HepG2 (cell line): ENCODE data around the gene CEP57L1. TPM values are rescaled to one million over a fixed set of nuclear protein-coding genes. Genes with fewer than 3 reads are reported as not detected.

Source experiments
- BRD4 ChIP-seq: sonication (generic); formaldehyde crosslinking; IDR thresholded peaks from 2 replicates; pipeline ENCODE4 v1.4.0; 2020; ENCODE audit warnings: missing genetic modification reagents
- CTCF ChIP-seq: sonication (generic); formaldehyde crosslinking; IDR thresholded peaks from 2 replicates; pipeline ENCODE4 v1.5.0; 2020; ENCODE audit warnings: mild to moderate bottlenecking, missing genetic modification reagents, moderate library complexity
- ELF3 ChIP-seq: IDR thresholded peaks from 2 replicates; pipeline ENCODE4 v1.6.1; 2016; ENCODE audit warnings: missing genetic modification reagents, missing compliant biosample characterization
- KAT2B ChIP-seq: fragments of 150-350 bp; IDR thresholded peaks from 2 replicates; pipeline ENCODE4 v1.6.1; 2014; ENCODE audit warnings: low read depth, low read length, borderline replicate concordance
- MAFK ChIP-seq, 2 experiments: IDR thresholded peaks in 1 of 2; conservative IDR thresholded peaks in 1 of 2; 2 replicates each; pipeline ENCODE4 v1.6.1; 2011; ENCODE audit warnings: improper control_type of control experiment in 2 of 2, low read length in 2 of 2
- MATR3 ChIP-seq: sonication (generic); formaldehyde crosslinking; IDR thresholded peaks from 2 replicates; pipeline ENCODE4 v1.4.0; 2020; ENCODE audit warnings: missing genetic modification reagents
- MIER3 ChIP-seq: IDR thresholded peaks from 2 replicates; pipeline ENCODE4 v1.6.1; 2016; ENCODE audit warnings: missing compliant biosample characterization, borderline replicate concordance
- NONO ChIP-seq, 2 experiments: fragments of 450-650 bp in 1 of 2; sonication (generic) in 1 of 2; formaldehyde crosslinking in 1 of 2; IDR thresholded peaks in 1 of 2; conservative IDR thresholded peaks in 1 of 2; 2 replicates each; pipeline versions ENCODE4 v1.6.1 to v1.8.0; 2017 to 2022; ENCODE audit warnings: mild to moderate bottlenecking in 1 of 2, missing genetic modification reagents in 1 of 2, moderate library complexity in 1 of 2
- PHF5A ChIP-seq: IDR thresholded peaks from one replicate; pipeline ENCODE4 v1.6.1; 2018; ENCODE audit warnings: low read depth, missing genetic modification reagents; ENCODE audit not compliant: unreplicated experiment
- RFXANK ChIP-seq: IDR thresholded peaks from 2 replicates; pipeline ENCODE4 v1.6.1; 2016
- SIN3B ChIP-seq: fragments of 150-350 bp; IDR thresholded peaks from 2 replicates; pipeline ENCODE4 v1.6.1; 2014; ENCODE audit warnings: low read length
- SKI ChIP-seq: fragments of 450-650 bp; IDR thresholded peaks from one replicate; pipeline ENCODE4 v1.6.1; 2018; ENCODE audit warnings: mild to moderate bottlenecking; ENCODE audit not compliant: partially characterized antibody
- SNAI1 ChIP-seq: sonication (generic); formaldehyde crosslinking; IDR thresholded peaks from 2 replicates; pipeline ENCODE4 v1.5.0; 2020; ENCODE audit warnings: mild to moderate bottlenecking, missing genetic modification reagents, borderline replicate concordance
- STAG1 ChIP-seq: sonication (generic); formaldehyde crosslinking; IDR thresholded peaks from 2 replicates; pipeline ENCODE4 v1.4.0; 2020; ENCODE audit warnings: missing genetic modification reagents
- ZFP36 ChIP-seq: fragments of 150-350 bp; IDR thresholded peaks from 2 replicates; pipeline ENCODE4 v1.6.1; 2018; ENCODE audit warnings: borderline replicate concordance, low read length, low read depth; ENCODE audit not compliant: partially characterized antibody
- ZFP36L2 ChIP-seq: sonication (generic); formaldehyde crosslinking; IDR thresholded peaks from 2 replicates; pipeline ENCODE4 v1.4.0; 2020; ENCODE audit warnings: missing genetic modification reagents
- ZNF207 ChIP-seq: fragments of 450-650 bp; IDR thresholded peaks from 2 replicates; pipeline ENCODE4 v1.6.1; 2016; ENCODE audit warnings: antibody characterized with exemption, borderline replicate concordance
- ZNF24 ChIP-seq: fragments of 450-650 bp; IDR thresholded peaks from 2 replicates; pipeline ENCODE4 v1.6.1; 2017; ENCODE audit warnings: antibody characterized with exemption, mild to moderate bottlenecking
- ZNF329 ChIP-seq: sonication (generic); formaldehyde crosslinking; IDR thresholded peaks from 2 replicates; pipeline ENCODE4 v1.9.0; 2021; ENCODE audit warnings: low read depth, mild to moderate bottlenecking, missing genetic modification reagents
- ZNF543 ChIP-seq: sonication (generic); formaldehyde crosslinking; IDR thresholded peaks from 2 replicates; pipeline ENCODE4 v1.4.0; 2020; ENCODE audit warnings: mild to moderate bottlenecking, missing genetic modification reagents
- ZNF773 ChIP-seq: sonication (generic); formaldehyde crosslinking; IDR thresholded peaks from 2 replicates; pipeline ENCODE4 v1.4.0; 2020; ENCODE audit warnings: missing genetic modification reagents, borderline replicate concordance
- ZNF777 ChIP-seq: sonication (generic); formaldehyde crosslinking; IDR thresholded peaks from 2 replicates; pipeline ENCODE4 v1.4.0; 2020; ENCODE audit warnings: missing genetic modification reagents
- polyA plus RNA-seq, 8 experiments: library from polyadenylated mRNA; depleted of rRNA in 3 of 8; stranded (reverse) in 7 of 8; unstranded in 1 of 8; fragments of >200 nt; fragmentation: Illumina TruSeq in 4 of 8; extraction: Trizol in 4 of 8; gene quantifications; 2 replicates each; pipeline versions ENCODE4 v1.2.1 to v1.2.3, GENCODE V29; 2011 to 2016; ENCODE audit warnings: low read depth in 4 of 8, missing spikeins in 1 of 8, mixed read lengths in 1 of 8; ENCODE audit not compliant: insufficient read depth in 1 of 8
- total RNA-seq, 5 experiments: library from RNA; depleted of rRNA; stranded (reverse); fragments of >200 nt; fragmentation: Illumina TruSeq; extraction: Trizol; gene quantifications; 2 replicates each; pipeline ENCODE4 v1.2.3, GENCODE V29; 2016; ENCODE audit warnings: low read depth in 1 of 5
- TF ChIP-seq, protein P1 (sequence below): sonication (generic); formaldehyde crosslinking; IDR thresholded peaks from 2 replicates; pipeline ENCODE4 v1.5.1; 2020; ENCODE audit warnings: mild to moderate bottlenecking, missing genetic modification reagents, moderate library complexity
- TF ChIP-seq, protein P2 (sequence below): sonication (generic); formaldehyde crosslinking; IDR thresholded peaks from 2 replicates; pipeline ENCODE4 v1.4.0; 2020; ENCODE audit warnings: missing genetic modification reagents

Gene CEP57L1
- total and polyA plus RNA-seq, 2 of the 13 experiments (the other 11 are each of a cell fraction or from before 2014, with no cell fraction given): 7.7 to 15.5 TPM

- TF ChIP-seq, protein P1, sequence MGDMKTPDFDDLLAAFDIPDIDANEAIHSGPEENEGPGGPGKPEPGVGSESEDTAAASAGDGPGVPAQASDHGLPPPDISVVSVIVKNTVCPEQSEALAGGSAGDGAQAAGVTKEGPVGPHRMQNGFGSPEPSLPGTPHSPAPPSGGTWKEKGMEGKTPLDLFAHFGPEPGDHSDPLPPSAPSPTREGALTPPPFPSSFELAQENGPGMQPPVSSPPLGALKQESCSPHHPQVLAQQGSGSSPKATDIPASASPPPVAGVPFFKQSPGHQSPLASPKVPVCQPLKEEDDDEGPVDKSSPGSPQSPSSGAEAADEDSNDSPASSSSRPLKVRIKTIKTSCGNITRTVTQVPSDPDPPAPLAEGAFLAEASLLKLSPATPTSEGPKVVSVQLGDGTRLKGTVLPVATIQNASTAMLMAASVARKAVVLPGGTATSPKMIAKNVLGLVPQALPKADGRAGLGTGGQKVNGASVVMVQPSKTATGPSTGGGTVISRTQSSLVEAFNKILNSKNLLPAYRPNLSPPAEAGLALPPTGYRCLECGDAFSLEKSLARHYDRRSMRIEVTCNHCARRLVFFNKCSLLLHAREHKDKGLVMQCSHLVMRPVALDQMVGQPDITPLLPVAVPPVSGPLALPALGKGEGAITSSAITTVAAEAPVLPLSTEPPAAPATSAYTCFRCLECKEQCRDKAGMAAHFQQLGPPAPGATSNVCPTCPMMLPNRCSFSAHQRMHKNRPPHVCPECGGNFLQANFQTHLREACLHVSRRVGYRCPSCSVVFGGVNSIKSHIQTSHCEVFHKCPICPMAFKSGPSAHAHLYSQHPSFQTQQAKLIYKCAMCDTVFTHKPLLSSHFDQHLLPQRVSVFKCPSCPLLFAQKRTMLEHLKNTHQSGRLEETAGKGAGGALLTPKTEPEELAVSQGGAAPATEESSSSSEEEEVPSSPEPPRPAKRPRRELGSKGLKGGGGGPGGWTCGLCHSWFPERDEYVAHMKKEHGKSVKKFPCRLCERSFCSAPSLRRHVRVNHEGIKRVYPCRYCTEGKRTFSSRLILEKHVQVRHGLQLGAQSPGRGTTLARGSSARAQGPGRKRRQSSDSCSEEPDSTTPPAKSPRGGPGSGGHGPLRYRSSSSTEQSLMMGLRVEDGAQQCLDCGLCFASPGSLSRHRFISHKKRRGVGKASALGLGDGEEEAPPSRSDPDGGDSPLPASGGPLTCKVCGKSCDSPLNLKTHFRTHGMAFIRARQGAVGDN (CRISPR knock-in tag): no peak
- TF ChIP-seq ZFP36 (peak; percentile 48), ZFP36L2 (CRISPR knock-in tag) (no peak), ZNF24 (no peak), MAFK (conservative IDR thresholded peaks at IDR 0.05 in 1 of 2, IDR thresholded peaks at IDR 0.05 in 1 of 2; ENCODE audit: low read length in 2 of 2) (peak; percentile 95 to 96), STAG1 (CRISPR knock-in tag) (peak; percentile 95), CTCF (CRISPR knock-in tag) (peak; percentile 84), BRD4 (no peak), SNAI1 (CRISPR knock-in tag) (no peak), ZNF207 (no peak), PHF5A (CRISPR knock-in tag) (no peak), ZNF777 (no peak), SKI (no peak), MATR3 (CRISPR knock-in tag) (no peak), ZNF773 (CRISPR knock-in tag) (no peak), NONO (IDR thresholded peaks at IDR 0.05) (no peak), NONO (CRISPR knock-in tag; conservative IDR thresholded peaks at IDR 0.05) (no peak), SIN3B (no peak), ZNF329 (CRISPR knock-in tag) (no peak), KAT2B (no peak), ELF3 (0 out of 2 replicates have a peak, but pooled peaks have one; percentile 33), ZNF543 (CRISPR knock-in tag) (no peak), RFXANK (CRISPR knock-in tag) (no peak), MIER3 (no peak)
- TF ChIP-seq, protein P2, sequence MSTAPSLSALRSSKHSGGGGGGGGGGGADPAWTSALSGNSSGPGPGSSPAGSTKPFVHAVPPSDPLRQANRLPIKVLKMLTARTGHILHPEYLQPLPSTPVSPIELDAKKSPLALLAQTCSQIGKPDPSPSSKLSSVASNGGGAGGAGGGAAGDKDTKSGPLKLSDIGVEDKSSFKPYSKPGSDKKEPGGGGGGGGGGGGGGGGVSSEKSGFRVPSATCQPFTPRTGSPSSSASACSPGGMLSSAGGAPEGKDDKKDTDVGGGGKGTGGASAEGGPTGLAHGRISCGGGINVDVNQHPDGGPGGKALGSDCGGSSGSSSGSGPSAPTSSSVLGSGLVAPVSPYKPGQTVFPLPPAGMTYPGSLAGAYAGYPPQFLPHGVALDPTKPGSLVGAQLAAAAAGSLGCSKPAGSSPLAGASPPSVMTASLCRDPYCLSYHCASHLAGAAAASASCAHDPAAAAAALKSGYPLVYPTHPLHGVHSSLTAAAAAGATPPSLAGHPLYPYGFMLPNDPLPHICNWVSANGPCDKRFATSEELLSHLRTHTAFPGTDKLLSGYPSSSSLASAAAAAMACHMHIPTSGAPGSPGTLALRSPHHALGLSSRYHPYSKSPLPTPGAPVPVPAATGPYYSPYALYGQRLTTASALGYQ (CRISPR knock-in tag): no peak
These were observed 92.2 kb downstream of the CEP57L1 start (continued) for GRCh38 chr6:109187399-109188114.
